Keratinocyte (primary cell): ENCODE results near the gene EHBP1.

Source experiments
- EZH2 ChIP-seq: IDR thresholded peaks from one replicate; pipeline ENCODE4 v1.6.1; 2012; ENCODE audit warnings: inconsistent platforms, mild to moderate bottlenecking, low read length, moderate library complexity
- TF ChIP-seq, protein P1 (sequence below), 3 experiments: IDR thresholded peaks in 1 of 3; conservative IDR thresholded peaks in 1 of 3; optimal IDR thresholded peaks in 1 of 3; 2 replicates in 2 of 3; 3 replicates in 1 of 3; pipeline versions ENCODE3 to v1.5.1; 2011; ENCODE audit warnings: low read length in 3 of 3, mild to moderate bottlenecking in 3 of 3, moderate library complexity in 2 of 3, control low read depth in 1 of 3, inconsistent platforms in 1 of 3; ENCODE audit not compliant: insufficient read depth in 2 of 3; ENCODE audit errors: extremely low read depth in 1 of 3

GRCh38 chr2:62870966-62871365, 165.5 kb downstream of the EHBP1 start:
- TF ChIP-seq, protein P1, sequence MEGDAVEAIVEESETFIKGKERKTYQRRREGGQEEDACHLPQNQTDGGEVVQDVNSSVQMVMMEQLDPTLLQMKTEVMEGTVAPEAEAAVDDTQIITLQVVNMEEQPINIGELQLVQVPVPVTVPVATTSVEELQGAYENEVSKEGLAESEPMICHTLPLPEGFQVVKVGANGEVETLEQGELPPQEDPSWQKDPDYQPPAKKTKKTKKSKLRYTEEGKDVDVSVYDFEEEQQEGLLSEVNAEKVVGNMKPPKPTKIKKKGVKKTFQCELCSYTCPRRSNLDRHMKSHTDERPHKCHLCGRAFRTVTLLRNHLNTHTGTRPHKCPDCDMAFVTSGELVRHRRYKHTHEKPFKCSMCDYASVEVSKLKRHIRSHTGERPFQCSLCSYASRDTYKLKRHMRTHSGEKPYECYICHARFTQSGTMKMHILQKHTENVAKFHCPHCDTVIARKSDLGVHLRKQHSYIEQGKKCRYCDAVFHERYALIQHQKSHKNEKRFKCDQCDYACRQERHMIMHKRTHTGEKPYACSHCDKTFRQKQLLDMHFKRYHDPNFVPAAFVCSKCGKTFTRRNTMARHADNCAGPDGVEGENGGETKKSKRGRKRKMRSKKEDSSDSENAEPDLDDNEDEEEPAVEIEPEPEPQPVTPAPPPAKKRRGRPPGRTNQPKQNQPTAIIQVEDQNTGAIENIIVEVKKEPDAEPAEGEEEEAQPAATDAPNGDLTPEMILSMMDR (optimal IDR thresholded peaks at IDR 0.05 in 1 of 3, IDR thresholded peaks at IDR 0.05 in 1 of 3, conservative IDR thresholded peaks at IDR 0.05 in 1 of 3; ENCODE audit: extremely low read depth in 1 of 3, insufficient read depth in 2 of 3, low read length in 3 of 3), result no peak
- TF ChIP-seq EZH2, result no peak
